Stomach smooth muscle (tissue), 2 donors: ENCODE measurements around the gene BMF.

Source experiments
- H3K27ac ChIP-seq: one replicate; pipeline ENCODE4 v1.7.0; 2013; ENCODE audit warnings: mild to moderate bottlenecking, low read length, inconsistent platforms
- H3K27me3 ChIP-seq, 2 donors: one replicate each; pipeline ENCODE4 v1.7.0; 2013; ENCODE audit warnings: low read length in 2 of 2; ENCODE audit not compliant: insufficient read depth in 2 of 2, control insufficient read depth in 1 of 2
- H3K36me3 ChIP-seq, 2 donors: one replicate each; pipeline ENCODE4 v1.7.0; 2013; ENCODE audit warnings: low read length in 2 of 2; ENCODE audit not compliant: control insufficient read depth in 2 of 2, insufficient read depth in 2 of 2
- H3K4me1 ChIP-seq: one replicate; pipeline ENCODE4 v1.7.0; 2013; ENCODE audit warnings: low read length; ENCODE audit not compliant: control insufficient read depth, insufficient read depth
- H3K4me3 ChIP-seq, 2 donors: one replicate each; pipeline ENCODE4 v1.7.0; 2013; ENCODE audit warnings: low read length in 2 of 2
- H3K9ac ChIP-seq, 2 donors: one replicate each; pipeline ENCODE4 v1.7.0; 2013; ENCODE audit warnings: low read length in 2 of 2, mild to moderate bottlenecking in 1 of 2
- H3K9me3 ChIP-seq, 2 donors: one replicate each; pipeline ENCODE4 v1.7.0; 2013; ENCODE audit warnings: low read length in 2 of 2; ENCODE audit not compliant: control insufficient read depth in 2 of 2
- donor health status: healthy.
- donor health status: Pancreatic carcinoma.

The BMF gene

DNA sequence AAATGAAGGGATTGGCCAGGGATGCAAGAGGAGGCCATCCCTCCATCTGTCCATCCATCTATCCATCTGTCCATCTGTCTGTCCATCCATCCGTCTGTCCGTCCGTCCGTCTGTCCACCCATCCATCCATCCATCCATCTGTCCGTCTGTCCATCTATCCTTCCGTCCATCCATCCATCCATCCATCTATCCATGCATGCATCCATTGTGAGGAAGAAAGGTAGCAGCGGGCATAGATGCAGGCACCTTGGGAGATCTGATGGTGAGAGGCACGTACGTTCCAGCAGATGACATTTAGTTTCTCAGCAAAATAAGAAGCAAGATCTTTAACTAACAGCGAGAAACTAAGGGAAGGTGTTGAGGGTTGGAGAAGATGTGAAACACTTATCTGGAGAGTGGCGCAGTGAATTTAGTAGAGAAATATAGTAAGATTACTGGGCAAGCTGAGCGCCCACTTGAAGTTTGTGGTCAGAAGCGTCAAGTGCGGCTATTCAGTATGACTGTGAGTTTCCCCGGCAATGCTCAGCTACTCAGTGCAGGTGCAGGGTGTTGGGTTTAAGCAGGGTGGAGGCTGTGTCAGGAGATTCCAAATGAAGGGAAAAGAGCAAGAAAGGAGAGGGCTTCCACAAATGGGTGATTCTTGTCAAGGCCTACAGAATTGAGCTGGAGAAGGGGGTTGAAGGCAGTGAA is 47.3 kb downstream of the BMF start:
- H3K4me1 ChIP-seq = peaks cover 1% of the 10 kb centered on the region
- no peak overlapping the region for H3K27ac ChIP-seq
- no peak overlapping the region for H3K4me3 ChIP-seq

DNA sequence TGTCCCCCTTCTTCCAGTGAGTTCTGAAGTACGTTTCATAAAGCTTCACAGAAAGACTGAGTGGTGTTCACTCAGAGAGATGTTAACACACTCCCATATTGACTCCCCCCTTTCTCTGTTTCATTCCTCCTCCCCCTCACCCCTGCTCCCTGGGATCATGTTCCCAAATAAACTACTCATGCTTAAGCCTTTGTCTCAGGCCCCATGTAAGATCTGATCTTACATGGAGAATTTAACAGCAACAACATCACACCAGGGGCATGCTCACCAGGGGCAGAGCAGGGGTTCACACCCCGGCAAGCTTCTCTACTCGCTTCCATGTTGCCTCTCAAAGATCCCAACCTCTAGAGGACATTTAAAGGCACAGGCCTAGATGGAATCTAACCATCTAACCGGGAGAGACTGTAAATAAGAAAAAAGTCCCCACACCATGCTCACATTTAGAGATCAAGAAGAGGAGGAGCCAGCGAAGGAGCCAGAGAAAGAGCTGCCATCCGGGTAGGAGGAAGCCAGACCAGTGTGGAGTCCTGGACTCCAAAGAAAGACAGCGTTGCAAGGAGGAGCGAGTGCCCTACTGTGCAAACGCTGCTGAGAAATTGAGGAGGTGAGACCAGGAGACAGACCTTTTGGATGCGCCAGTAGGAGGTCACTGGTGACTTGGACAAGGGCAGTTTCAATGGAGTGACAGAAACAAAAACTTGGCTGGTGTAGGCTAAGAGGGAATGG is 48.3 kb downstream of the BMF start:
- Histone ChIP-seq H3K9me3 (no peaks in the 10 kb centered on the region), H3K27ac (no peak overlapping the region), H3K9ac (no peak overlapping the region), H3K36me3 (no peaks in the 10 kb centered on the region), H3K4me3 (no peak overlapping the region), H3K27me3 (no peaks in the 10 kb centered on the region), H3K4me1 (peaks cover 11% of the 10 kb centered on the region)

More for the DNA sequence above, 47.3 kb downstream of the BMF start:
- Histone ChIP-seq H3K9ac (peak overlapping the region in 1 of 2 donors; percentile 13), H3K36me3 (no peaks in the 10 kb centered on the region), H3K27me3 (no peaks in the 10 kb centered on the region), H3K9me3 (no peaks in the 10 kb centered on the region)

DNA sequence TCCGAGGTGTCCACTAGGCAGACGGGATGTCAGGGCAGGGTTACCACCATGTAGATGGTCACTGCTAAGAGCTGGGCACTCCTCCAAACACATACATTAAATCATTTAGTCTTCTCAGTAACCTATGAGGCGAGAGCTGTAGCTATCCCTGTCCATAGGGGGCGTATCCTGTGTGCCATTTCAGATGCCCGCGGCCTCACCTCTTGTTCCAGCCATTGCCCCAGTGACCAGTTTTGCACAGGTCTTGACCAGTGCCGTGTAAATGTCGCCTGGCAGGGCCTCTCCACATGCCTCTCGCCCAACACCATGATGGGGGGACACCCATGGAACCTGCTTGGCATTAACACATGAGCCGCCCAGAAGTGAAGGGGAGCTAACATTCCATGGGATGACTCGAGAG is 48.9 kb downstream of the BMF start:
- Histone ChIP-seq H3K4me3 (no peak overlapping the region), H3K4me1 (peaks cover 17% of the 10 kb centered on the region), H3K9ac (no peak overlapping the region), H3K36me3 (no peaks in the 10 kb centered on the region), H3K27ac (no peak overlapping the region), H3K9me3 (no peaks in the 10 kb centered on the region), H3K27me3 (no peaks in the 10 kb centered on the region)

DNA sequence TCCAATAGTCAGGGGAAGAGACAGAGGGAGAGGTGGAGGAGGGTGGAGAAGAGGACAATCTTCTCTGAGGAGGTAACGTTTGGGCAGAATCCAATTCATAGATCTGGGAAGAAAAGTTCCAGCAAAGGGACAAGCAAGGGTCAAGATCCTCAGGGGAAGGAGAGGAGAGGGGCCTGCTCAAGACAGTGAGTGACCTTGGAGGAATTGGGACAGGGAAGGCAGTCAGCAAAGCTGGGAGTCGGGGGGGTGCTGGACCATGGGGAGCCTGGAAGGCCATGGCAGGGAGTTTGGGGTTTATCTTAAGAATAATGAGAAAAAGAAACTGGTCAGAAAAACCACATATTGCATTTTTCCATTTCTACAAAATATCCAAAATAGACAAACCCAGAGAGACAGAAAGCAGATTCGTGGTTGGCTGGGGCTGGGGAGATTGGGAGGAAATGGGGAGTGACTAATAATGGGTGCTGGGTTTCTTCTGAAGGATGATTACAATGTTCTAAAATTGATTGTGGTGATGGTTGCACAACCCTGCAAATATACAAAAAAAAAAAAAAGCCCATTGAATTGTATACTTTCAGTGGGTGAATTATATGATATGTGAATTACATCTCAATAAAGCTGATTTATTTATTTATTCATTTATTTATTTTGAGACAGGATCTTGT is 50.1 kb downstream of the BMF start:
- Histone ChIP-seq H3K27me3 (no peaks in the 10 kb centered on the region), H3K9me3 (no peaks in the 10 kb centered on the region), H3K4me1 (peaks cover 22% of the 10 kb centered on the region), H3K9ac (no peak overlapping the region), H3K36me3 (peaks cover 0 to 2% of the 10 kb centered on the region in 2 donors), H3K4me3 (no peak overlapping the region), H3K27ac (no peak overlapping the region)

DNA sequence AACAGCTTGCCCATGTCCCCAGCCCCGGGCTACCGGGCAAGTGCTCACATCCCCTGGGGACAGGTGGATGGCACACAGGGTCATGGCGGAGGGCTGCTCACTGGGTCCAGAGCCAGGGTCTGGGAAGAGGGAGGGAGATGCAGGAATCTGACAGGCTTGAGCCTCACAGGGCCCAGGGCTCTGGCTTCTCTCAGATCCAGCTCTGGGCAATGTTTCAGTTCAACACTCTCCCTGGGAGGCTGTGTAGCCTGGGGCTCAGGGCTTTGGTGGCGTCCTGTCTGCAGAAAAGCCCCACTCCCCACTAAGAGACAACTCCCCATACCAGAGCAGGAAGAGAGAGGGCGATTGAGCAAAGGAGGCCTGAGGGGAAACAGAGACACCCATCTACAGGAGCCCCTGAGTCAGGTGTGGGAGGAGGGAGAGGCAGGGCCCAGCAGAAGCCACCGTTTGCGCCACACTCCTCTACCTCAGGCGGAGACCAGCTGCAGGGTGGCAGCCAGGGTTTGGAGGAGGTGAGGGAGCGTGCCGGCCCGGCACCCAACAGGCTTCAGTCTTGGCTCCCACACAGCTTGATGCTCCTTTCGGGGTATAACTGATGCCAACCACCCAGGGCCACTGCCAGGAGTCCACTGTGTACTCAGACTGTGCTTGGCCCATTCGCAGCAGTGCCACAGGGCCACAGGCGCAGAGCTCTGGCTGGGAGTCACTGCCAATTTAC is 52.9 kb downstream of the BMF start:
- Histone ChIP-seq H3K9me3 (no peaks in the 10 kb centered on the region), H3K36me3 (peaks cover 0 to 2% of the 10 kb centered on the region in 2 donors), H3K4me3 (peak overlapping the region in 1 of 2 donors; percentile 29), H3K27ac (peak overlapping the region; percentile 80), H3K27me3 (no peaks in the 10 kb centered on the region), H3K4me1 (peaks cover 22% of the 10 kb centered on the region), H3K9ac (peak overlapping the region; percentile 21 to 57)

DNA sequence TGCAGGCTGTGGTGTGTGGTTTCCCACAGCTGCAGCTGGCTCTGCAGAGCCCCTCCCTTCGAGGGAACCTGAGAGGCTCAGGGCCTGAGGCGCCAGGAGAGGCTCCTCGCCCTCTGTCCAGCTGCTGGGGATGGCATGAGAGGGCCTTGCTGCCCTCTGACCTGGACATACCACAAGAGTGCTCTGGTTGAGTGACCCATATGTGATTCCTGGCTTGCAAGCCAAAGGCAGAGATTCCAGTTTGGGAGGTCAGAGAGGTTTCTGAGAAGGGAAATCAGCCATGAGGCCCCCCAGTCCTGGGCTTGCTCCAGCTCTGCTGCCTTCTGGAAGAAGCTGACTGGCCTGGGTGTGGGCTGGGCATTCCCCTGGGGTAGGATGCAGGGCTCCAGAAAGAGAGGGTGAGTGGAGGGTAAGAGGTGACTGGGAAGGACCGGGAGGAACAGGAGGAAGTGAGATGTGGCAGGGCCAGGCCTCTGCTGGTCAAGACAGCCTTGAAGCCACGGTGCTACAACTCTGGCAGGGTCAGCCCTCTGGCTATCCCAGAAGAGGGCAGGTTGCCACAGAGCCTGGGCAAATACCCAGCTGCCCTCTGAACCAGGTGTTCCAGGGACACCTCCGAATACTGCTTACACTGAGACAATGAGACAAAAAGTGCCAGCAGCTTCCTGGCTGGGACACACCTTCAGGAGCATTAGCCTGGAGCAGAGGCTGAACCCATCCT is 53.7 kb downstream of the BMF start:
- peaks cover 0 to 2% of the 10 kb centered on the region in 2 donors for H3K36me3 ChIP-seq
- H3K27me3 ChIP-seq = no peaks in the 10 kb centered on the region
- H3K4me3 ChIP-seq = peak overlapping the region in 1 of 2 donors; percentile 29
- H3K9me3 ChIP-seq = no peaks in the 10 kb centered on the region
- H3K9ac ChIP-seq = peak overlapping the region in 1 of 2 donors; percentile 57
- H3K4me1 ChIP-seq = peaks cover 22% of the 10 kb centered on the region
- peak overlapping the region; percentile 80 for H3K27ac ChIP-seq

DNA sequence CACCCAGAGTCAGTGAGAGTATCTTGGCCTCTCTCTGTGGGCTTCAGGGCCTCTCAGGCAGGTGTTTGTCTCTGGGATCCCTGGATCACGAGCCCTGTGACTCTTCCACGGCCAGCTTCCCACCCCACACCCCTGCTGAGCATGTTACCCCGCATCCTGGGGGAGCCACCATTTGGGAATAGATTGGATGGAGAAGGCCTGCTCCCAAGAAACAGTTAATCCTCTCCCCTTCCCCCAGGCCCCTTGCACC is 54.1 kb downstream of the BMF start:
- Histone ChIP-seq H3K9ac (no peak overlapping the region), H3K4me1 (peaks cover 22% of the 10 kb centered on the region), H3K4me3 (no peak overlapping the region), H3K36me3 (peaks cover 0 to 2% of the 10 kb centered on the region in 2 donors), H3K27me3 (no peaks in the 10 kb centered on the region), H3K27ac (peak overlapping the region; percentile 80), H3K9me3 (no peaks in the 10 kb centered on the region)

DNA sequence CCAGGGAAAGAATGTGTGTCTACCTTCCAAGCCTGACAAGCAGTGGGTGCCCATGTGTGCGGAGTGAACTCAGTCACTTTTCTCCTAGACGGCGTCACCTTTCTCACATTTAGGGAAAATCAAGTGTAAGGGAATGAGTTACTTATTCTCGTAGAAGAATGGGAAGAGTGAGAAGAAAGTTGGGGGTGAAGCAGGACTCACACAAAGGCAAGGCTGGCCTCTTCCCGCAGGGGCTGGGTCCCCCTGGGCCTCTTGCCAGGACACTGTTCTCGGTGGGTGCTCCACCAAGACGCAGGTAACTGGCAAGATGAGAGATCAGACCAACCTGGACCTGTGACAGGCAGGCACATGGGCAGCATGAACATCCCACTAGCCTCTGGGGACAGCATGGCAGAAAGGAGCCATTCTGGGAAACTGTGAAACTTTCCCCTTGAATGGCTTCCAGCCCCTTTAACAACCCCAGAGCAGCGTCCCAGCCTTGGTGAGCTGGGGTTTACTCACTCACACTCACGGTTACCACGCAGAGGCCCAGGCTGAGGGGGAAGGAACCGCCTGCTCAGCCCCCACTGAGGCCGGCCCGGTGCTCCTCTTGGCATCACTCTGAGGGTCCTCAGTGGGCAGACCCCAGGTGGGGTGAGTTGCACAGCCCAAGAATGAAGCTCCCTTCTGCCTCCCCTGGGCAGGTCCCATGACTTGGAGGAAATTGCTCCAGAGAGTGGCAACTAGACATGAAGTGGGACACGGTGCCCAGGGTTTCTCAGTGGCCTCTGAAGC is 54.7 kb downstream of the BMF start:
- H3K27me3 ChIP-seq = no peaks in the 10 kb centered on the region
- H3K9me3 ChIP-seq = no peaks in the 10 kb centered on the region
- no peak overlapping the region for H3K9ac ChIP-seq
- no peak overlapping the region for H3K4me3 ChIP-seq
- H3K4me1 ChIP-seq = peaks cover 22% of the 10 kb centered on the region
- peaks cover 0 to 2% of the 10 kb centered on the region in 2 donors for H3K36me3 ChIP-seq
- H3K27ac ChIP-seq = no peak overlapping the region

DNA sequence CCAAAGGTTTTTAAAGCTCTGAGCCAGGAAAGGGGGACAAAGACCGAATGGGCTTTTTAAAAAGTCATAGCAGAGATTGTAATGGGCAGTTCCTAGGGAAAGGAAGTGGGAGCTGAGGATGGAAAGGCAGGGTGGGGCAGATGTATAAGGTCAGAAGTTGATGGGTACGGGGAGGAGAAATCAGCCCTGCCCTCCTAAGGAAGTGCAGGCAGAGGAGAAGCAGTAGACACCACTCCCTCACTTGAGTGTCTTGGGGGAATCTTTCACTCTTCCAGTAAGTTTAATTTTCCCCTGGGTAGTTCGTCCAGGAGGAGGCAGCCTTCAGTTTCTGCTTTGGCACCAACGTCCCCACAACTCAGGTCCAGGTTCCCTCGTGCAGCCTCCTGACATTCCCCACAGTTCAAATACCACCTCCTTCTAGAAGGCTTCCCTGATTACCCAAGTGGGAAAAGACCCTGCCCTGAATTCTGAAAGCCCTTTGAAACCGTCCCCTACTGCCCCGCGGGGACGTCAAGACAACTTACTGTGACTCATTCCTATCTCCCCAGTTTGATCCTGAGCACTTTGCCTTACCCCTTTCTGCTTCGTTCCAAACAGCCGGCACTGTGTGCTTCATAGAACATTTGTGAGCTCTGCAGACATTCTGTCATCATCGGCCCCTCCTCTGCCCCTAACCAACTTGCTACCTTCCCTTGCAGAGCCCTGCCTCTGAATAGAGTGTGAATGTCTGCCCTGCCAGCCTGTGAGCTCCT is 55.4 kb downstream of the BMF start:
- Histone ChIP-seq H3K4me1 (peaks cover 22% of the 10 kb centered on the region), H3K4me3 (no peak overlapping the region), H3K36me3 (peaks cover 0 to 2% of the 10 kb centered on the region in 2 donors), H3K9ac (no peak overlapping the region), H3K27ac (no peak overlapping the region), H3K9me3 (no peaks in the 10 kb centered on the region), H3K27me3 (no peaks in the 10 kb centered on the region)
